Peyer's patch (tissue), 4 donors: Measurements from ENCODE around the gene CSF2RB. TPM values are rescaled to one million over a fixed set of nuclear protein-coding genes. Genes with fewer than 3 reads are reported as not detected.

ENCODE experiments used
- DNase-seq, 3 donors: peaks; one replicate each; pipeline ENCODE4 v3.0.0-alpha.2; 2017 to 2019
- H3K27ac ChIP-seq, 4 donors: fragments of 200-600 bp; sonication (generic); one replicate each; pipeline ENCODE4 v1.5.1; 2016 to 2019
- H3K27me3 ChIP-seq, 2 donors: fragments of 200-600 bp; sonication (generic); one replicate each; pipeline ENCODE4 v1.5.1; 2019
- H3K36me3 ChIP-seq, 3 donors: fragments of 200-600 bp; sonication (generic); one replicate each; pipeline ENCODE4 v1.5.1; 2016 to 2019
- H3K4me1 ChIP-seq, 4 donors: fragments of 200-600 bp; sonication (generic); one replicate each; pipeline ENCODE4 v1.5.1; 2016 to 2019
- H3K4me3 ChIP-seq, 4 donors: fragments of 200-600 bp; sonication (generic); 1 replicate in 3 of 4; 2 replicates in 1 of 4; pipeline ENCODE4 v1.5.1; 2016 to 2019; ENCODE audit warnings: mild to moderate bottlenecking in 1 of 4
- H3K9me3 ChIP-seq, 4 donors: fragments of 200-600 bp; sonication (generic); one replicate each; pipeline ENCODE4 v1.5.1; 2016 to 2019; ENCODE audit warnings: mild to moderate bottlenecking in 1 of 4
- CTCF ChIP-seq, 6 experiments: fragments of 450-650 bp in 4 of 6; fragments of 200-600 bp in 2 of 6; sonication (generic) in 1 of 6; IDR thresholded peaks; one replicate each; pipeline ENCODE4 v1.5.1; 2017 to 2019; ENCODE audit warnings: antibody characterized with exemption in 6 of 6, mild to moderate bottlenecking in 3 of 6, moderate library complexity in 1 of 6
- POLR2A ChIP-seq, 2 donors: fragments of 450-650 bp; IDR thresholded peaks; one replicate each; pipeline ENCODE4 v1.5.1; 2017; ENCODE audit warnings: antibody characterized with exemption in 2 of 2, mild to moderate bottlenecking in 2 of 2, moderate library complexity in 2 of 2
- total RNA-seq, 4 donors: library from RNA; depleted of rRNA; stranded (reverse); fragments of >200 nt; gene quantifications; one replicate each; pipeline ENCODE4 v1.1.0, GENCODE V29; 2016

The CSF2RB gene
- total RNA-seq, 4 donors from 2014 or later = 0.88 to 24.8 (median 4.3) TPM

DNA sequence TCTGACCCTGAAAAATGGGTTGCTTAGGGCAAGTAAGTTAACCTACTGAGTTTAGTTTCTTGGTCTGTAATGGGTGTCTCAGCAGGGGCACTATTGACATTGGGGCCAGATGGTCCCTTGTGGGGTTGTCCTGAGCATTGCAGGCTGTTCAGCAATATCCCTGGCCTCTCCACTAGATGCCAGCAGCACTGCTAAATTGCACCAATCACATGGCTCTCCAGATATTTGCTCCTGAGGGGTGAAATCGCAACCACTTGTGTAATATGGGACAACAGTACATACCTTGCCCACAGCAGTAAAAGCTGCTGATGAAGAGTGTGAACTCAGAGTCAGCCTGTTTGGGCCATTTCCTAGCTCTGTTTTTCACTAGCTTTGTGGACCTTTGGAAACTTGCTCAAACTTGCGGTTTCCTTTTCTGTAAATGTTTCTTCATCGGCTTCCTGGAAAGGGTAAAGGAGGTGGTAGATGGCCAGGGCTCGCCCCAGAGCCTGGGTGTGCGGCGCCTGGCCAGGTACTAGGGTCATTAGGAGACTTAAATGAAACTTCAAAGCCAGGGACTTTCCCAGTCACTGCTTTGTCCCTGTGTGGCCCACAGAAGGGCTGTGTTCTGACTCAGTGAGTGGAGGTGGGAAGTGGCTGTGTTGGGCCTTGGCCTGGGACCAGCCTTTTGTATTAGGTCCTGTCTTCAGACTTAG lies 39.7 kb upstream of the CSF2RB start:
- TF ChIP-seq CTCF (IDR thresholded peaks at IDR 0.05) = peak in 4 of 6 experiments; percentile 19 to 57 (median 54)
- TF ChIP-seq POLR2A (IDR thresholded peaks at IDR 0.05) = no peak
- peaks cover 0 to 3% (median 0%) of the 10 kb centered on the region in 3 donors for H3K36me3 ChIP-seq
- no peaks in the 10 kb centered on the region for H3K27me3 ChIP-seq
- peak in 1 of 3 donors; percentile 59 for DNase-seq
- H3K4me3 ChIP-seq = no peak overlapping the region
- H3K9me3 ChIP-seq = no peaks in the 10 kb centered on the region
- peak overlapping the region; percentile 5 to 60 (median 18) for H3K27ac ChIP-seq
- H3K4me1 ChIP-seq = no peaks in the 10 kb centered on the region

DNA sequence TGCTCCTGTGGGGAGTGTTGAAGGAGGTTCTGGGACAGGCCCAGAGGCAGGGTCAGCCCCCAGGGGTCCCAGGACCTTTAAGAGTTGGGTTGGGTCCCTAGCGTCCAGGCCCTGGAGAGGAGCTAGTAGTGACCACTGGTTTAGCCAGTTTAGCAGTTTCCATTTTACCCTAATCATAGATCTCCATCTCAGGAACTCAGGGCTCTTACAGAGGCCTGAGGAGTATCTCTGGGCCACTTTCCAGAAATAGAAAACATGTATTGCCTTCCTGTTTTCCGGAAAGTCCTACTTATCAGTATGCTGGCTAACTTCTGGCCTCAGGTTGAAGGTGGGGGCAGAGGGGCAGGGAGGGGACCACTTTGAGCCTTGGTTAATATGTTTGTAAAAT lies 39.1 kb upstream of the CSF2RB start:
- Histone ChIP-seq H3K36me3 (peaks cover 0 to 3% (median 0%) of the 10 kb centered on the region in 3 donors), H3K4me3 (no peak overlapping the region), H3K4me1 (no peaks in the 10 kb centered on the region), H3K27ac (peak overlapping the region; percentile 5 to 60 (median 18)), H3K9me3 (no peaks in the 10 kb centered on the region), H3K27me3 (no peaks in the 10 kb centered on the region)
- DNase-seq = no peak
- TF ChIP-seq CTCF (IDR thresholded peaks at IDR 0.05) (no peak), POLR2A (IDR thresholded peaks at IDR 0.05) (no peak)

GRCh38 chr22:36874736-36875135 lies 38.7 kb upstream of the CSF2RB start:
- no peak for TF ChIP-seq POLR2A (IDR thresholded peaks at IDR 0.05)
- no peak for TF ChIP-seq CTCF (IDR thresholded peaks at IDR 0.05)
- DNase-seq = no peak
- Histone ChIP-seq H3K4me1 (no peaks in the 10 kb centered on the region), H3K9me3 (no peaks in the 10 kb centered on the region), H3K27ac (peak overlapping the region in 2 of 4 donors; percentile 5 to 15), H3K27me3 (no peaks in the 10 kb centered on the region), H3K36me3 (peaks cover 0 to 3% (median 0%) of the 10 kb centered on the region in 3 donors), H3K4me3 (no peak overlapping the region)

GRCh38 chr22:36875741-36876140 lies 37.7 kb upstream of the CSF2RB start:
- Histone ChIP-seq H3K27ac (no peak overlapping the region), H3K9me3 (no peaks in the 10 kb centered on the region), H3K27me3 (no peaks in the 10 kb centered on the region), H3K36me3 (peaks cover 0 to 3% (median 0%) of the 10 kb centered on the region in 3 donors), H3K4me1 (no peaks in the 10 kb centered on the region), H3K4me3 (no peak overlapping the region)
- TF ChIP-seq CTCF (IDR thresholded peaks at IDR 0.05) = no peak
- no peak for DNase-seq

GRCh38 chr22:36879775-36880174 lies 33.7 kb upstream of the CSF2RB start:
- peaks cover 0 to 9% (median 0%) of the 10 kb centered on the region in 4 donors for H3K9me3 ChIP-seq
- no peaks in the 10 kb centered on the region for H3K4me1 ChIP-seq
- H3K36me3 ChIP-seq = no peaks in the 10 kb centered on the region
- no peak for TF ChIP-seq POLR2A (IDR thresholded peaks at IDR 0.05)
- TF ChIP-seq CTCF (IDR thresholded peaks at IDR 0.05) = no peak
- H3K27me3 ChIP-seq = no peaks in the 10 kb centered on the region
- no peak for DNase-seq
- no peak overlapping the region for H3K27ac ChIP-seq
- no peak overlapping the region for H3K4me3 ChIP-seq
